IMR-90 (cell line): ENCODE measurements around the gene ZNF776.

Experiments
- CTCF ChIP-seq: conservative IDR thresholded peaks from 2 replicates; pipeline ENCODE4 v1.5.1; 2012; ENCODE audit warnings: mild to moderate bottlenecking, low read depth, low read length, improper control_type of control experiment
- POLR2A ChIP-seq: IDR thresholded peaks from 2 replicates; pipeline ENCODE4 v1.6.1; 2012; ENCODE audit warnings: mild to moderate bottlenecking, low read depth, low read length

- no peak for TF ChIP-seq POLR2A
- no peak for TF ChIP-seq CTCF
These were observed 8.4 kb downstream of the ZNF776 start for GRCh38 chr19:57755031-57755430.
